Mucosa of stomach (tissue), 1 donor: Measurements from ENCODE around the gene PAX7.
"Not testable (repeated sequence)": the region's sequence is repeated elsewhere in the genome, so short reads cannot be mapped to it uniquely, and the experiment has no call there.

ENCODE experiments used
- H3K27me3 ChIP-seq: one replicate; pipeline ENCODE4 v1.7.0; 2013; ENCODE audit warnings: mild to moderate bottlenecking, low read length; ENCODE audit not compliant: control insufficient read depth, insufficient read depth
- H3K36me3 ChIP-seq: one replicate; pipeline ENCODE4 v1.7.0; 2013; ENCODE audit warnings: low read length; ENCODE audit not compliant: control insufficient read depth, insufficient read depth
- H3K4me1 ChIP-seq: one replicate; pipeline ENCODE4 v1.7.0; 2013; ENCODE audit warnings: mild to moderate bottlenecking, low read length; ENCODE audit not compliant: control insufficient read depth, insufficient read depth
- H3K4me3 ChIP-seq: one replicate; pipeline ENCODE4 v1.7.0; 2013; ENCODE audit warnings: low read length
- H3K9ac ChIP-seq: one replicate; pipeline ENCODE4 v1.7.0; 2013; ENCODE audit warnings: mild to moderate bottlenecking, low read length, moderate library complexity
- H3K9me3 ChIP-seq: one replicate; pipeline ENCODE4 v1.7.0; 2013; ENCODE audit warnings: mild to moderate bottlenecking, low read length, moderate library complexity; ENCODE audit not compliant: control insufficient read depth
- donor health status: Pancreatic carcinoma.

Gene PAX7

DNA sequence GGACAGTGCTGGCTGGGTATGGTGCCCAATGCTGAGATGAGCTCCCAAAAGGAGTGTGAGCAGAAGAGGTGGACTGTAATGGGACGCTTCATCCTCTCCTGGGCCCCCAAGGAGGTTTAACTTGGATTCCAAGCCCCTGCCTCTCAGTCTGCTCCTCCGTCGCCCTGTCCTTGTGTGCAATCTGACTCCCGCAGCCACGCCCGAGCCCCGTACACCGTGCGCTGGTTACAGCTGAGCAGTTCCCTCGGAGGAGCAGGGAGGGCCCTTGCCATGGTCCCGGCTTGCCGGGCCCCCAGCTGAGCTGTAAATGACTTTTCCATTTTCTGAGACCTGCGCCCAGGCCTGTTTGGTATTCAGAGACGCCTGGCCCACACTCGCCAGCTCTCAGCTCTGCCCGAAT lies 53.7 kb downstream of the PAX7 start:
- Histone ChIP-seq H3K36me3 (no peaks in the 10 kb centered on the region), H3K4me3 (no peak overlapping the region), H3K27me3 (peaks cover 22% of the 10 kb centered on the region), H3K9ac (no peak overlapping the region), H3K9me3 (no peaks in the 10 kb centered on the region), H3K4me1 (no peaks in the 10 kb centered on the region)

DNA sequence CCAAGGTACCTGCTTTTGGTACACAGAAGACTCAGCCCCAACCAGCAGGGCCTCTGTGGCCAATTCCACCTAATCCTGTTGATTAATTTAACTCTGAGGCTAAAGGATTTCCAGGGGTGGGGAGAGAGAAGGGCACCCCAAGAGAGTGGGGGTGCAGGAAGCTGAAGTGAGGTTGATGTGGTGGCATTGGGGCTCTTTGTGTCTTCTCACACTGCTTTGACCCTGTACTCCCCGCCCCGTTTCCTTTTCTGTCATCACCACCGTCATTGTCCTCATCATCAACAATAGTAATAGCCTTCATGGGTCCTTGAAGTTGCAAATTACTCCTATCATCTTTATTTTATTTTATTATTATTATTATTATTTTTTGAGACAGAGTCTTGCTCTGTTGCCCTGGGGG lies 55.9 kb downstream of the PAX7 start:
- Histone ChIP-seq H3K4me3 (no peak overlapping the region), H3K9ac (no peak overlapping the region), H3K36me3 (no peaks in the 10 kb centered on the region), H3K9me3 (no peaks in the 10 kb centered on the region), H3K27me3 (peaks cover 34% of the 10 kb centered on the region), H3K4me1 (no peaks in the 10 kb centered on the region)

DNA sequence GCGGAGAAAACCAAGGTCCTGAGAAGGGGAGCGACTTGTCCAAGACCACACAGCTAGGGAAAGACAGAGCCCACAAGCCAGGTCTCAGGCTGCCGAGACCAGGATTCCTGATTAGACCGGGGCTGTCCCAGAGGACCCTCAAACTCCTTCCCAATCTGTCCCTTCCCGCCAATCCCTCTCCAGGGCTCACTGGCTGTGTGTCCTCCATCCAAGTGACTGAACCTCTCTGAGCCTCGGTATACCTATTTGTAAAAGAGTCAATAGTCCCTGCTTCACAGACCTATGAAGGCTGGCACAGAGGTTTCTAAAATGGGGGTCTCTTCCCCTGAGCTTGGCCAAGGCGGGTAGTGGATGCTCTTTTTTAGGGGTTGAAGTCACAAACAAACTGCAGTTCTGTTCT lies 56.6 kb downstream of the PAX7 start:
- H3K4me1 ChIP-seq, result no peaks in the 10 kb centered on the region
- no peak overlapping the region for H3K9ac ChIP-seq
- no peaks in the 10 kb centered on the region for H3K9me3 ChIP-seq
- H3K36me3 ChIP-seq, result no peaks in the 10 kb centered on the region
- no peak overlapping the region for H3K4me3 ChIP-seq
- H3K27me3 ChIP-seq, result peaks cover 39% of the 10 kb centered on the region

DNA sequence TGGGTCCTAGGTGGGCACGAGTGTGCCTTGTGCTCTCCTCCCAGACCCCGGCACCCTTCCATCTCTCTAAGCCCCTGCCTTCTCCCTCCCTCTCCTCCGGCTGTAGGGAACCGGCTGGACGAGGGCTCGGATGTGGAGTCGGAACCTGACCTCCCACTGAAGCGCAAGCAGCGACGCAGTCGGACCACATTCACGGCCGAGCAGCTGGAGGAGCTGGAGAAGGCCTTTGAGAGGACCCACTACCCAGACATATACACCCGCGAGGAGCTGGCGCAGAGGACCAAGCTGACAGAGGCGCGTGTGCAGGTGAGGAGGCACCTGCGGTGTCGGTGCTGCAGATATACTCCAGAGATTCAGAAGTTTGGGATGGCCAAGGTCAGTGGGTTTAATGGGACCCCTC lies 61.0 kb downstream of the PAX7 start:
- Histone ChIP-seq H3K9me3 (no peaks in the 10 kb centered on the region), H3K4me3 (no peak overlapping the region), H3K27me3 (peaks cover 37% of the 10 kb centered on the region)

DNA sequence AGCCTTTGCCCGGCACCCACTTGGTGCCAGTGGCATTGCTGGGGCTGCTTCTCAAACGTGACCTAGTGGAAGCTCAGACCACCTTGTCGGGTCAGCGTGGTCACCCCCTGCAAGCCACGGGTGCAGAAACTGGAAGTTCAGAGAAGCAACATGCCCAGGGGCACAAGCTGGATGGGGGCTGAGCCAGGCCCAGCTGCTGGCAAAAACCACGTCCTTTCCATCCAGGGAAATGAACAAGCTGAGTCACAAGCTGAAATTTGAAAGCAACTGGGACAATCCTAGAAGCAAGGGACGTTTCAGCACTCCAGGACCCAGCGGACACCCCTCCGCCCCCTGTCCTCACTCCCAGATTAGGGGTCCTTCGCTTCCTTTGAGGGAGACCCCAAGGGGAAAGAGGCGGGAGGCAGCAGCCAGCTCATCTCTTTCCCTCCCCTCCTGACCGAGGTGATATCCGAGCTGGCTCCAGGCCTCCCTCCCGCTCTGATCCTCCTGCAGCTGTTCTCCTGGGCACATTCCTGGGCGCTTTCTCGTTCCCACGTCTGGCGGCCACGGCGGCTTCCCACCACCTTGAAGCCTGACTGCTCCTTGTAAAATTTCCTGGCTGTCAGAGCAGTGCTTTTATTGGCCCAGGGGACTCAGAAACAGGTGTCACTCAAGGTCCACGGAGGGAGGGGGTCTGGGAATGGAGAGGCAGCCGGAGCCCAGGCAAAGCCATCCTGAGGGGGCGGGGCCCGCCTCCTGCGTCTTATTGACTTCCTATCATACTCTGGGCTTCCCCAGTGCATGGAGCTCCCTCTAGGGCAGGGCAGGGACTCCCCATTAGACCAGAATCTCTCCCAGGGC lies 62.8 kb downstream of the PAX7 start:
- H3K27me3 ChIP-seq, result peaks cover 44% of the 10 kb centered on the region
- H3K36me3 ChIP-seq, result no peaks in the 10 kb centered on the region
- no peak overlapping the region for H3K4me3 ChIP-seq
- no peaks in the 10 kb centered on the region for H3K9me3 ChIP-seq
- no peak overlapping the region for H3K9ac ChIP-seq
- no peaks in the 10 kb centered on the region for H3K4me1 ChIP-seq

More for the DNA sequence above, 61.0 kb downstream of the PAX7 start:
- H3K9ac ChIP-seq, result no peak overlapping the region
- H3K36me3 ChIP-seq, result no peaks in the 10 kb centered on the region
- H3K4me1 ChIP-seq, result no peaks in the 10 kb centered on the region

DNA sequence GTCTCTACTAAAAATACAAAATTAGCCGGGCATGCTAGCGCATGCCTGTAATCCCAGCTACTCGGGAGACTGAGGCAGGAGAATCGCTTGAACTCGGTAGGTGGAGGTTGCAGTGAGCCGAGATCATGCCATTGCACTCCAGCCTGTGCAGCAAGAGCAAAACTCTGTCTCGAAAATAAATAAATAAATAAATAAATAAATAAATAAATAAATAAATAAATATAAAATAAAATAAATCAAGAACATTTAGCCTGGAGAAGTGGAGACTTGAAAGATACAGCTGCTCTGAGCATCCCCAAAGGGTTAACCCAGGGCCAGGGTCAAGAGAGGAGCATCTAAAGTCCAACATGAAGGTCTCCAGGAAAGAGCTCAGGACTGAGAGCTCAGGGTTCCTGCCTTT lies 63.6 kb downstream of the PAX7 start:
- not testable (repeated sequence) for H3K36me3 ChIP-seq, H3K9me3 ChIP-seq, H3K4me3 ChIP-seq, H3K9ac ChIP-seq, H3K4me1 ChIP-seq
- H3K27me3 ChIP-seq, result peaks cover 51% of the 10 kb centered on the region

DNA sequence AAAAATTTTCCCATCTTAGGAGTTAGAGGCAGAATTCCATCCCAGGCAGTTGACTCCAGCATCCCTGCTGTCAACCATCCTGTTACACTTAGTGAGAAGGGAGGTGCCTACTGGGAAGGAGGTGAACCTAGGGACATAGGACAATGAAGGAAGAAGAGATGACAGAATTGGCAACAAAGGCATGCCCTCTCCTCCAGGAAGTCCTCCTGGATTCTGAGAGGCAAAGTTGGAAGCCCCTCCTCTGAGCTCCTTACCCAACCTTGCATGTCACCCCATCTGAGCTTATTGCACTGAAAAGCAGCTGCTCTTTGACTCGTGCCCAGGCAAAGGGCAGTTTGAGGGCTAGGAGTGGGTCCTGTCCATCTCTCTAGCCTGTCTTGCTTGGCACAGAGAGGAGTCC lies 66.9 kb downstream of the PAX7 start:
- Histone ChIP-seq H3K36me3 (no peaks in the 10 kb centered on the region), H3K27me3 (peaks cover 42% of the 10 kb centered on the region), H3K9me3 (no peaks in the 10 kb centered on the region), H3K4me1 (no peaks in the 10 kb centered on the region), H3K9ac (no peak overlapping the region), H3K4me3 (no peak overlapping the region)

DNA sequence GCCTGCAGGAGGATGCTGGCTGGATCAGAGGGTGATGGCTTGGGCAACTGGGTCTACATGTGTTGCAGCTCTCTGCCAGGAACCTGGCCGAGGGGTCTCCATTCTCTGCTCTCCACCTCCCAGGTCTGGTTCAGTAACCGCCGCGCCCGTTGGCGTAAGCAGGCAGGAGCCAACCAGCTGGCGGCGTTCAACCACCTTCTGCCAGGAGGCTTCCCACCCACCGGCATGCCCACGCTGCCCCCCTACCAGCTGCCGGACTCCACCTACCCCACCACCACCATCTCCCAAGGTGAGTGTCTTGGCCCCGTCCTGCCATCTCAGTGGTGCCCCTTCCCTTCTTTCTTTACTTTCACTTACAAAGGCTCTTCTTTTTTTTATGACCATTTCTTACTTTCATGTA lies 69.9 kb downstream of the PAX7 start:
- Histone ChIP-seq H3K36me3 (no peaks in the 10 kb centered on the region), H3K9ac (no peak overlapping the region), H3K4me1 (peaks cover 4% of the 10 kb centered on the region), H3K4me3 (no peak overlapping the region), H3K27me3 (peaks cover 43% of the 10 kb centered on the region), H3K9me3 (no peaks in the 10 kb centered on the region)

DNA sequence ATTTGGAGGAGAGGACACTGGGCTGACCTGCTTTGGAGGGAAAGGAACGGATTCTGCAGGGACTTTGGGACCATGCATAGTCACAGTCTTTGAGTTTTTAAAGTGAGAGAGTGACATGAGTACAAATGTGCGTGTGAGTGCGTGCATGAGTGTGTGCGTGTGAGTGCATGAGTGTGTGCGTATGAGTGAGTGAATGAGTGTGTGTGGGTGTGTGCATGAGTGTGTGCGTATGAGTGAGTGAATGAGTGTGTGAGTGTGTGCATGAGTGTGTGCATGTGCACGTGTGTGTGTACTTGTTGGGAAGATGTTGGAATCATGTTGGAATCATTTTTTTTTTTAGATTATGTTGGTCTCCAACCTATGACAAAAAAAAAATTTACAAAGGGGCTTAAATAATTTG lies 70.5 kb downstream of the PAX7 start:
- no peak overlapping the region for H3K9ac ChIP-seq
- no peaks in the 10 kb centered on the region for H3K9me3 ChIP-seq
- peaks cover 42% of the 10 kb centered on the region for H3K27me3 ChIP-seq
- no peak overlapping the region for H3K4me3 ChIP-seq
- H3K4me1 ChIP-seq, result peaks cover 4% of the 10 kb centered on the region
- no peaks in the 10 kb centered on the region for H3K36me3 ChIP-seq

DNA sequence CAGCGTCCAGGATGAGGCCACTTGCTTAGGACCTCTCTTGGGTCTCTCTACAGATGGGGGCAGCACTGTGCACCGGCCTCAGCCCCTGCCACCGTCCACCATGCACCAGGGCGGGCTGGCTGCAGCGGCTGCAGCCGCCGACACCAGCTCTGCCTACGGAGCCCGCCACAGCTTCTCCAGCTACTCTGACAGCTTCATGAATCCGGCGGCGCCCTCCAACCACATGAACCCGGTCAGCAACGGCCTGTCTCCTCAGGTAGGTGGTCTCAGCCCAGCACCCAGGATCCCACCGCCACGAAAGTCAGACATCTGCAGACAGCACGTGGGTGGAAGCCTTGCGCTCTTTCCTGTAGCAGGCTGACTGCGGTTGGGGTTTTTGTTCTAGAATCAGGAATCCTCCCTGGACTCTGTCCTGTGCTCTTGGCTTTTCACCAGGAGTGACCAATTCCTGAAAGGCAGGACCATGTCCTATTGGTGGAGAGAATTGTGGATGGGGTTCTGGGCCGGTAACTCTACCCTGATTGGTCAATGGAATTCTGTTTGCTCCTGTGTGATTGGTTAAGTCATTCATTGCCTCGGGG lies 72.5 kb downstream of the PAX7 start:
- H3K9me3 ChIP-seq, result no peaks in the 10 kb centered on the region
- no peak overlapping the region for H3K4me3 ChIP-seq
- no peaks in the 10 kb centered on the region for H3K36me3 ChIP-seq
- peaks cover 4% of the 10 kb centered on the region for H3K4me1 ChIP-seq
- peaks cover 42% of the 10 kb centered on the region for H3K27me3 ChIP-seq
- no peak overlapping the region for H3K9ac ChIP-seq

DNA sequence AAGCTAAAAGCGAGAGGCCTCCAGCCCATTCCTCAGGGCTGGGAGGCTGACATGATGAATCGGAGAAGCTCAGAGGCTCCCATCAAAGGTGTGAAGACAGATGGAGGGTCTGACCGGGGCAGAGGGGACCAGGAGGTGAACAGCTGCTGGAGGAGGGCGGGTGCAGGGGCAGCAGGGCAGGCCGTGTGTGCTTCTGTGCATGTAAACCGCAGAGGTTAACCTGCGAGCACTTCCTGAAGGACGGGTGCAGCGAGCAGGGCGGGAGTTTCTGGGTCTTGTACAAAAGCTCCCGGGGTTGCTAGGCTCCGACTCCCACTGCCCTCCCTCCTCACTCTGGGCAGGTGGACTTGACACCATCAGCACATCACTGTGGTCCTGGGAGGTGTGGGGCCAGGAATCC lies 75.2 kb downstream of the PAX7 start:
- no peaks in the 10 kb centered on the region for H3K36me3 ChIP-seq
- H3K4me3 ChIP-seq, result no peak overlapping the region
- H3K27me3 ChIP-seq, result peaks cover 28% of the 10 kb centered on the region
- H3K9me3 ChIP-seq, result no peaks in the 10 kb centered on the region
- H3K4me1 ChIP-seq, result peaks cover 4% of the 10 kb centered on the region
- H3K9ac ChIP-seq, result no peak overlapping the region

DNA sequence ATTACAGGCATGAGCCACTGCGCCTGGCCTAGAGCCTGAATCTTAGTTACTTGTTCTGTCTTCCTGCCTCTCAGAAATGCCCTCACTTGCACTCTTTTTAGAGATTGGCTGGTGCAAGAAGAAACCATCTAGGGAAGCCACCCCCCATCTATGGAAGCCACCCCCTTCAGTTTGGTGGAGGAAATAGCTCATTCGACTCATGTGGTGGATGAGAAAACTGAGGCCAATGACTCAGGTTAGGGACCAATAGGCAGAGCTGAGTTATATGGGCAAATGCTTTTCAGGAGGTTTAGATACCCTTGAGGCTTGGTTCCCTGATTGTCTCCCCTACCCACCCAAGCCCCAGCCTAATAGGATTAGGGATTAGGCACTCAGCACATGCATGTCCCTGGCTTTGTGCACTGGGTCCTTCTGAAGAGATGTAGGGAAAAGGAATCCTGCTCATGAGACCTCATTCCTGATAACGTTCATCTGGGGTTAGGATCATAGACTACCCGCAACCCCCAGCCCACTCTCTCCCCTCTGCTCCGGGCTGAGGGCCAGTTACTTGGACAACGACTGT lies 77.1 kb downstream of the PAX7 start:
- H3K36me3 ChIP-seq, result no peaks in the 10 kb centered on the region
- peaks cover 22% of the 10 kb centered on the region for H3K27me3 ChIP-seq
- H3K9ac ChIP-seq, result no peak overlapping the region
- no peaks in the 10 kb centered on the region for H3K9me3 ChIP-seq
- peaks cover 4% of the 10 kb centered on the region for H3K4me1 ChIP-seq
- no peak overlapping the region for H3K4me3 ChIP-seq
